Keratinocyte (primary cell): Measurements from ENCODE around the gene RAD21L1. TPM values are rescaled to one million over a fixed set of nuclear protein-coding genes. Genes with fewer than 3 reads are reported as not detected.

Experiments used
- DNase-seq: peaks from one replicate; pipeline ENCODE4 v3.0.0-alpha.2; 2011; ENCODE audit warnings: low read depth, missing footprints, low spot score
- FAIRE-seq: peaks from 2 replicates; lab custom pipeline; 2011; peaks lifted over from hg19 to GRCh38; lab: Jason Lieb, UNC
- H2AFZ ChIP-seq: 2 replicates; pipeline ENCODE4 v1.6.0; 2012; ENCODE audit warnings: low read length, control low read depth, inconsistent platforms; ENCODE audit not compliant: control insufficient read depth
- H3K27ac ChIP-seq: 2 replicates; pipeline ENCODE4 v1.5.1; 2011; ENCODE audit warnings: low read length; ENCODE audit not compliant: control insufficient read depth, insufficient read depth
- H3K27me3 ChIP-seq: 3 replicates; pipeline ENCODE4 v1.6.0; 2011; ENCODE audit warnings: low read length; ENCODE audit not compliant: control insufficient read depth, insufficient read depth; ENCODE audit errors: extremely low read depth
- H3K36me3 ChIP-seq, 2 experiments: 2 replicates in 1 of 2; 3 replicates in 1 of 2; pipeline ENCODE4 v1.5.1; 2011; ENCODE audit warnings: low read length in 2 of 2, mild to moderate bottlenecking in 1 of 2; ENCODE audit not compliant: control insufficient read depth in 2 of 2, insufficient read depth in 2 of 2; ENCODE audit errors: extremely low read depth in 1 of 2
- H3K4me1 ChIP-seq: 3 replicates; pipeline ENCODE4 v1.5.1; 2011; ENCODE audit warnings: low read length; ENCODE audit not compliant: control insufficient read depth, insufficient read depth; ENCODE audit errors: extremely low read depth
- H3K4me2 ChIP-seq: 3 replicates; pipeline ENCODE4 v1.6.0; 2011; ENCODE audit warnings: low read depth, low read length; ENCODE audit not compliant: control insufficient read depth, insufficient read depth; ENCODE audit errors: extremely low read depth
- H3K4me3 ChIP-seq, 3 experiments: fragments of 200-600 bp in 1 of 3; sonication (generic) in 1 of 3; 2 replicates in 2 of 3; 3 replicates in 1 of 3; pipeline ENCODE4 v1.5.1; 2011 to 2016; ENCODE audit warnings: low read length in 3 of 3, mild to moderate bottlenecking in 3 of 3, control low read depth in 2 of 3, inconsistent platforms in 1 of 3, low read depth in 1 of 3, mixed read lengths in 1 of 3, mixed run types in 1 of 3, moderate library complexity in 1 of 3; ENCODE audit not compliant: control insufficient read depth in 2 of 3, insufficient read depth in 2 of 3; ENCODE audit errors: extremely low read depth in 1 of 3
- H3K79me2 ChIP-seq: 2 replicates; pipeline ENCODE4 v1.6.0; 2012; ENCODE audit warnings: low read length; ENCODE audit not compliant: control insufficient read depth, insufficient read depth
- H3K9ac ChIP-seq: 3 replicates; pipeline ENCODE4 v1.6.0; 2011; ENCODE audit warnings: low read length; ENCODE audit not compliant: control insufficient read depth, insufficient read depth; ENCODE audit errors: extremely low read depth
- H3K9me1 ChIP-seq: 3 replicates; pipeline ENCODE4 v1.6.0; 2011; ENCODE audit warnings: low read length; ENCODE audit not compliant: control insufficient read depth, insufficient read depth; ENCODE audit errors: extremely low read depth
- H3K9me3 ChIP-seq: 2 replicates; pipeline ENCODE4 v1.5.1; 2012; ENCODE audit warnings: low read depth, low read length; ENCODE audit not compliant: control insufficient read depth
- H4K20me1 ChIP-seq: 3 replicates; pipeline ENCODE4 v1.6.0; 2011; ENCODE audit warnings: low read length; ENCODE audit not compliant: control insufficient read depth, insufficient read depth; ENCODE audit errors: extremely low read depth
- EZH2 ChIP-seq: IDR thresholded peaks from one replicate; pipeline ENCODE4 v1.6.1; 2012; ENCODE audit warnings: inconsistent platforms, mild to moderate bottlenecking, low read length, moderate library complexity
- dilution Hi-C: fragments of 300-500 bp; cut with MboI; formaldehyde crosslinking; loops from one replicate; pipeline ENCODE4 v1.7.0; 2020; ENCODE audit warnings: low sequenced_read_pairs; ENCODE audit not compliant: extremely low pct_ligation_motif_present
- polyA plus RNA-seq, 5 experiments: library from polyadenylated mRNA; depleted of rRNA in 3 of 5; stranded (reverse) in 3 of 5; stranded (forward) in 1 of 5; unstranded in 1 of 5; fragments of >200 nt; gene quantifications; 1 replicate in 1 of 5; 2 replicates in 3 of 5; 3 replicates in 1 of 5; pipeline versions ENCODE4 v1.2.1 to v1.2.3, GENCODE V29; 2011 to 2012; ENCODE audit warnings: missing spikeins in 2 of 5, low read depth in 1 of 5, low replicate concordance in 1 of 5
- TF ChIP-seq, protein P1 (sequence below), 3 experiments: IDR thresholded peaks in 1 of 3; conservative IDR thresholded peaks in 1 of 3; optimal IDR thresholded peaks in 1 of 3; 2 replicates in 2 of 3; 3 replicates in 1 of 3; pipeline versions ENCODE3 to v1.5.1; 2011; ENCODE audit warnings: low read length in 3 of 3, mild to moderate bottlenecking in 3 of 3, moderate library complexity in 2 of 3, control low read depth in 1 of 3, inconsistent platforms in 1 of 3; ENCODE audit not compliant: insufficient read depth in 2 of 3; ENCODE audit errors: extremely low read depth in 1 of 3

Gene RAD21L1
- polyA plus RNA-seq, 1 donor (not counting 4 experiments of a cell fraction or from before 2014, with no cell fraction given): not detected

DNA sequence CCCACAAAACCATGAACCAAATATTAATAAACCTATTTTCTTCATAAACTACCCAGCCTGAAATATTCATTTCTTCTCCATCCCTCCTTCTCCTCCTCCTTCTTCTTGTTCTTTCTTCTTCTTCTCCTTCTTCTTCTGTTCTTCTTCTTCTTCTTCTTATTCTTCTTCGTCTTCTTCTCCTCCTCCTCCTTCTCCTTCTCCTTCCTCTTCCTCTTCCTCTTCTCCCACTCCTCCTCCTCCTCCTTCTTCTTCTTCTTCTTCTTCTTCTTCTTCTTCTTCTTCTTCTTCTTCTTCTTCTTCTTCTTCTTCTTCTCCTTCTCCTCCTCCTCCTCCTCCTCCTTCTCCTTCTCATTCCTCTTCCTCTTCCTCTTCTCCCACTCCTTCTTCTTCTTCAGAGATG lies 36.0 kb upstream of the RAD21L1 start:
- Histone ChIP-seq H3K36me3 (no peaks in the 10 kb centered on the region), H3K27me3 (peaks cover 15% of the 10 kb centered on the region), H3K9me3 (no peaks in the 10 kb centered on the region), H2AFZ (no peak overlapping the region), H3K9me1 (no peaks in the 10 kb centered on the region), H3K79me2 (no peaks in the 10 kb centered on the region), H3K9ac (no peak overlapping the region), H3K27ac (no peak overlapping the region), H3K4me1 (no peaks in the 10 kb centered on the region), H4K20me1 (no peaks in the 10 kb centered on the region), H3K4me2 (no peak overlapping the region), H3K4me3 (no peak overlapping the region)
- TF ChIP-seq, protein P1, sequence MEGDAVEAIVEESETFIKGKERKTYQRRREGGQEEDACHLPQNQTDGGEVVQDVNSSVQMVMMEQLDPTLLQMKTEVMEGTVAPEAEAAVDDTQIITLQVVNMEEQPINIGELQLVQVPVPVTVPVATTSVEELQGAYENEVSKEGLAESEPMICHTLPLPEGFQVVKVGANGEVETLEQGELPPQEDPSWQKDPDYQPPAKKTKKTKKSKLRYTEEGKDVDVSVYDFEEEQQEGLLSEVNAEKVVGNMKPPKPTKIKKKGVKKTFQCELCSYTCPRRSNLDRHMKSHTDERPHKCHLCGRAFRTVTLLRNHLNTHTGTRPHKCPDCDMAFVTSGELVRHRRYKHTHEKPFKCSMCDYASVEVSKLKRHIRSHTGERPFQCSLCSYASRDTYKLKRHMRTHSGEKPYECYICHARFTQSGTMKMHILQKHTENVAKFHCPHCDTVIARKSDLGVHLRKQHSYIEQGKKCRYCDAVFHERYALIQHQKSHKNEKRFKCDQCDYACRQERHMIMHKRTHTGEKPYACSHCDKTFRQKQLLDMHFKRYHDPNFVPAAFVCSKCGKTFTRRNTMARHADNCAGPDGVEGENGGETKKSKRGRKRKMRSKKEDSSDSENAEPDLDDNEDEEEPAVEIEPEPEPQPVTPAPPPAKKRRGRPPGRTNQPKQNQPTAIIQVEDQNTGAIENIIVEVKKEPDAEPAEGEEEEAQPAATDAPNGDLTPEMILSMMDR (optimal IDR thresholded peaks at IDR 0.05 in 1 of 3, IDR thresholded peaks at IDR 0.05 in 1 of 3, conservative IDR thresholded peaks at IDR 0.05 in 1 of 3; ENCODE audit: extremely low read depth in 1 of 3, insufficient read depth in 2 of 3, low read length in 3 of 3): no peak
- no peak for TF ChIP-seq EZH2
- dilution Hi-C loops: no loop called here
- DNase-seq: no peak
- no peak for FAIRE-seq

DNA sequence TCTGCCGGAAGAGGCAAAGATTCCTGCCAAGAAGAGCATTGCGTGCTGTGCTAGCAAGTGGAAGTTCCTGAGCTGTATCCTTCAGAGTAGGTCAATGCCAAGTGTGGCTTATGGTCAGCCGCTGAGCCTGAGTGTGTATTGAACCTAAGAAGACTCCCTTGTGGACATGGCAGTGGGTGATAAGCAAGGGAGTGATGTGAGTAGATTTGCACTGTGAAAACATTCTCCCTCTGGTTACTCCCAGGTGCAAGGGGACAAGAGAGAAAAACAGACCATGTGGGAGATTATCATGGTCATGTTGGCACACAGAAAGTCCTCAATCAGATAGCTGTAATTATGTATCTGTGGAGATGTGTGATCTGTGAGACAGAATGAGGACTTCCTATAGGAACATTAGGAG lies 35.0 kb upstream of the RAD21L1 start:
- no peak overlapping the region for H3K4me3 ChIP-seq

More for the DNA sequence above, 35.0 kb upstream of the RAD21L1 start:
- Histone ChIP-seq H3K9me3 (no peaks in the 10 kb centered on the region), H4K20me1 (no peaks in the 10 kb centered on the region), H3K4me1 (no peaks in the 10 kb centered on the region), H2AFZ (no peak overlapping the region), H3K9me1 (no peaks in the 10 kb centered on the region), H3K9ac (no peak overlapping the region), H3K36me3 (no peaks in the 10 kb centered on the region), H3K27ac (no peak overlapping the region), H3K79me2 (no peaks in the 10 kb centered on the region), H3K4me2 (no peak overlapping the region), H3K27me3 (peaks cover 12% of the 10 kb centered on the region)
- no peak for DNase-seq
- TF ChIP-seq EZH2: no peak
- TF ChIP-seq, protein P1 (optimal IDR thresholded peaks at IDR 0.05 in 1 of 3, IDR thresholded peaks at IDR 0.05 in 1 of 3, conservative IDR thresholded peaks at IDR 0.05 in 1 of 3; ENCODE audit: extremely low read depth in 1 of 3, insufficient read depth in 2 of 3, low read length in 3 of 3): no peak
- dilution Hi-C loops: no loop called here
- no peak for FAIRE-seq
